ENCODE measurements around the gene IPO5. TPM values are rescaled to one million over a fixed set of nuclear protein-coding genes. Genes with fewer than 3 reads are reported as not detected.

IPO5 gene
- polyA plus RNA-seq, 3 donors: 17.5 to 21.6 (median 20.7) TPM

DNA sequence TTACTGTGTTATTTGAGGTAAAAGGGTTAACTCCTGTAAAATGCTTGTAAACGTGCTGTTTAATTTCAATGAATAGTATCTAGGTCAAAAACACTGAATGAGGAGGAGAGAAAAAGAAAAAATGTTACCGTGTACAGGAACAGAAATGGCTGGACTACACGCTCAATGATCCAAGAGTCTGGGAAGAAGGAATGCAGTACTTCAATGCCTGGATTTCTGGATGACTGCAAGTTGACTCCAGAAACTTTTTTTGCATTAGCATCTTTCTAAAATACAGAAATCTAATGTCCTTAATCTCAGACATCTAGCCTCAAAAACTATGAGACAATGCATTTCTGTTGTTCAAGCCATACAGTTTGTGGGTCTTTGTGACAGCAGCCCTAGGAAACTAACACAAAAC, 17.4 kb upstream of the IPO5 start:
- DNase-seq: no peak
- no peak overlapping the region for H3K27ac Mint-ChIP-seq
- H3K36me3 ChIP-seq (replicated peaks in 1 of 2; ENCODE audit: control insufficient read depth in 1 of 2, insufficient read depth in 2 of 2, low read length in 2 of 2): no peaks in the 10 kb centered on the region
- no peak overlapping the region for H3K4me3 ChIP-seq (replicated peaks in 1 of 3; ENCODE audit: low read depth in 2 of 3, low read length in 3 of 3)
- peaks cover 0 to 6% (median 1%) of the 10 kb centered on the region in 3 donors for H3K27me3 Mint-ChIP-seq (ENCODE audit: low read depth in 3 of 3)
- H4K20me1 ChIP-seq (ENCODE audit: insufficient read depth, low read length): no peaks in the 10 kb centered on the region
- no peak overlapping the region for H3K4me3 Mint-ChIP-seq
- H3K4me2 ChIP-seq (replicated peaks; ENCODE audit: extremely low read depth, low read length, poor library complexity, severe bottlenecking): no peak overlapping the region
- H3K27me3 ChIP-seq (ENCODE audit: control insufficient read depth in 2 of 2, insufficient read depth in 2 of 2, low read length in 2 of 2): no peaks in the 10 kb centered on the region
- intact Hi-C loops (cut with micrococcal nuclease): no loop called here
- WGBS (ENCODE audit: insufficient coverage): 87% methylated on average over 3 of the region's 3 CpGs
- no peaks in the 10 kb centered on the region for H3K4me1 ChIP-seq (ENCODE audit: control insufficient read depth in 1 of 2, insufficient read depth in 2 of 2, low read length in 2 of 2)
- H3K4me1 Mint-ChIP-seq: no peaks in the 10 kb centered on the region
- no peaks in the 10 kb centered on the region for H3K9me3 ChIP-seq (replicated peaks in 1 of 2; ENCODE audit: control insufficient read depth in 1 of 2, insufficient read depth in 1 of 2, low read length in 2 of 2)
- TF ChIP-seq, protein P1, sequence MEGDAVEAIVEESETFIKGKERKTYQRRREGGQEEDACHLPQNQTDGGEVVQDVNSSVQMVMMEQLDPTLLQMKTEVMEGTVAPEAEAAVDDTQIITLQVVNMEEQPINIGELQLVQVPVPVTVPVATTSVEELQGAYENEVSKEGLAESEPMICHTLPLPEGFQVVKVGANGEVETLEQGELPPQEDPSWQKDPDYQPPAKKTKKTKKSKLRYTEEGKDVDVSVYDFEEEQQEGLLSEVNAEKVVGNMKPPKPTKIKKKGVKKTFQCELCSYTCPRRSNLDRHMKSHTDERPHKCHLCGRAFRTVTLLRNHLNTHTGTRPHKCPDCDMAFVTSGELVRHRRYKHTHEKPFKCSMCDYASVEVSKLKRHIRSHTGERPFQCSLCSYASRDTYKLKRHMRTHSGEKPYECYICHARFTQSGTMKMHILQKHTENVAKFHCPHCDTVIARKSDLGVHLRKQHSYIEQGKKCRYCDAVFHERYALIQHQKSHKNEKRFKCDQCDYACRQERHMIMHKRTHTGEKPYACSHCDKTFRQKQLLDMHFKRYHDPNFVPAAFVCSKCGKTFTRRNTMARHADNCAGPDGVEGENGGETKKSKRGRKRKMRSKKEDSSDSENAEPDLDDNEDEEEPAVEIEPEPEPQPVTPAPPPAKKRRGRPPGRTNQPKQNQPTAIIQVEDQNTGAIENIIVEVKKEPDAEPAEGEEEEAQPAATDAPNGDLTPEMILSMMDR (IDR thresholded peaks at IDR 0.05): no peak
- H3K36me3 Mint-ChIP-seq: no peaks in the 10 kb centered on the region
- H2AFZ ChIP-seq (ENCODE audit: insufficient read depth, low read depth, low read length, poor library complexity, severe bottlenecking): no peak overlapping the region
- no peak overlapping the region for H3K27ac ChIP-seq (ENCODE audit: low read depth in 1 of 2, low read length in 2 of 2)
- H3K79me2 ChIP-seq (ENCODE audit: insufficient read depth, low read length): no peaks in the 10 kb centered on the region
- H3K9me3 Mint-ChIP-seq: peaks cover 0 to 5% (median 2%) of the 10 kb centered on the region in 7 donors
- H3K9ac ChIP-seq (ENCODE audit: insufficient read depth, low read length, poor library complexity, severe bottlenecking): no peak overlapping the region

DNA sequence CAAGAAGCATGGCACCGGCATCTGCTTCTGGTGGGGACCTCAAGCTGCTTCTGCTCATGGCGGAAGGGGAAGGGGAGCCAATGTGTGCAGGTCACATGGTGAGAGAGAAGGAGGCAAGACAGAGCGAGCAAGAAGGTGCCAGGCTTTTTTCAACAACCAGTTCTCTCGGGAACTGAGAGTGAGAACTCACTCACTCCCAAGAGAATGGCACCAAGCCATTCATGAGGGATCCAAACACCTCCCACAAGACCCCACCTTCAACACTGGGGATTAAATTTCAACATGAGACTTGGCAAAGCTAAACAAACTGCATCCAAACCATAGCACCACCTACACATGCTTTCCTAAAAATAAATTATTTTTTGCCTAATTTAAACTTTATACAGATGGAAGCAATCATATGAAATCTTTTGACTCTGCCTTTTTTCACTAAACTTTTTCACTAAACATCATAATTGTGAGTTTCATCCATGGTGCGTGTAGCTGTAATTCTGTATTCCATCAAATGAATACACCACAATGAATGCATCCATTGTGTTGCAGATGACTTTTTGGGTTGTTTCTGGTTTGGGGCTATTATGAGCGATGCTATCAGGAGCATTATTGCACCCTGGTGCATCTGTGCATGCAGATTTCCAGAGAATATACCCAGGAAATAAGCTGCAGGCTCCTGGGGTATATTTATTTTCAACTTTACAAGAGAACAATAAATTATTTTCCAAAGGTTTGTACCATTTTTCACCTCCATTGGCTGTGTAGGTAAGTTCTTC, 14.6 kb upstream of the IPO5 start:
- no peak overlapping the region for H3K27ac ChIP-seq (ENCODE audit: low read depth in 1 of 2, low read length in 2 of 2)
- Mint-ChIP-seq H3K9me3 (peaks cover 0 to 4% (median 2%) of the 10 kb centered on the region in 7 donors), H3K27me3 (ENCODE audit: low read depth in 3 of 3) (peaks cover 1 to 8% (median 1%) of the 10 kb centered on the region in 3 donors), H3K4me1 (no peaks in the 10 kb centered on the region), H3K27ac (no peak overlapping the region), H3K4me3 (no peak overlapping the region), H3K36me3 (no peaks in the 10 kb centered on the region)
- TF ChIP-seq, protein P1 (IDR thresholded peaks at IDR 0.05): no peak
- no peak overlapping the region for H3K9ac ChIP-seq (ENCODE audit: insufficient read depth, low read length, poor library complexity, severe bottlenecking)
- H3K27me3 ChIP-seq (ENCODE audit: control insufficient read depth in 2 of 2, insufficient read depth in 2 of 2, low read length in 2 of 2): no peaks in the 10 kb centered on the region
- intact Hi-C loops (cut with micrococcal nuclease): no loop called here
- H3K4me2 ChIP-seq (replicated peaks; ENCODE audit: extremely low read depth, low read length, poor library complexity, severe bottlenecking): no peak overlapping the region
- no peaks in the 10 kb centered on the region for H3K4me1 ChIP-seq (ENCODE audit: control insufficient read depth in 1 of 2, insufficient read depth in 2 of 2, low read length in 2 of 2)
- 79% methylated on average over 3 of the region's 6 CpGs for WGBS (ENCODE audit: insufficient coverage)
- no peak overlapping the region for H3K4me3 ChIP-seq (replicated peaks in 1 of 3; ENCODE audit: low read depth in 2 of 3, low read length in 3 of 3)
- H3K9me3 ChIP-seq (replicated peaks in 1 of 2; ENCODE audit: control insufficient read depth in 1 of 2, insufficient read depth in 1 of 2, low read length in 2 of 2): no peaks in the 10 kb centered on the region
- H3K36me3 ChIP-seq (replicated peaks in 1 of 2; ENCODE audit: control insufficient read depth in 1 of 2, insufficient read depth in 2 of 2, low read length in 2 of 2): no peaks in the 10 kb centered on the region
- no peaks in the 10 kb centered on the region for H4K20me1 ChIP-seq (ENCODE audit: insufficient read depth, low read length)
- no peak for DNase-seq
- H2AFZ ChIP-seq (ENCODE audit: insufficient read depth, low read depth, low read length, poor library complexity, severe bottlenecking): no peak overlapping the region
- no peaks in the 10 kb centered on the region for H3K79me2 ChIP-seq (ENCODE audit: insufficient read depth, low read length)
